T-helper 17 cell (primary cell): Measurements from ENCODE around the gene SERHL2. TPM values are rescaled to one million over a fixed set of nuclear protein-coding genes. Genes with fewer than 3 reads are reported as not detected.

Experiments used
- ATAC-seq: fragments of 150-1000 bp; cut with Tn5 transposase; 2 replicates; pipeline ENCODE4 v1.10.0; 2021; ENCODE audit warnings: mild to moderate bottlenecking, moderate library complexity
- DNase-seq, 3 donors: peaks; one replicate each; pipeline versions ENCODE4 v3.0.0 to v3.0.0-alpha.2; 2020 to 2021
- H3K9me3 ChIP-seq: one replicate; pipeline ENCODE4 v1.7.0; 2013; ENCODE audit warnings: low read length, mild to moderate bottlenecking; ENCODE audit not compliant: control insufficient read depth, poor library complexity, severe bottlenecking
- H3K27ac Mint-ChIP-seq: one replicate; pipeline ENCODE4 v1.8.0; 2022; ENCODE audit warnings: mild to moderate bottlenecking, moderate library complexity, mixed read lengths
- H3K27me3 Mint-ChIP-seq: one replicate; pipeline ENCODE4 v1.8.0; 2022; ENCODE audit warnings: mixed read lengths
- H3K36me3 Mint-ChIP-seq: one replicate; pipeline ENCODE4 v1.8.0; 2022; ENCODE audit warnings: low read depth, mixed read lengths
- H3K4me1 Mint-ChIP-seq: one replicate; pipeline ENCODE4 v1.8.0; 2022; ENCODE audit warnings: mild to moderate bottlenecking, mixed read lengths
- H3K4me3 Mint-ChIP-seq: one replicate; pipeline ENCODE4 v1.8.0; 2022; ENCODE audit warnings: mild to moderate bottlenecking, moderate library complexity, mixed read lengths
- total RNA-seq, 4 donors: library from RNA in 2 of 4; stranded (reverse) in 2 of 4; gene quantifications; one replicate each; pipeline ENCODE4 v1.2.3 and lab custom pipeline; 2022 to 2026

The SERHL2 gene
- total RNA-seq, 2 donors from 2014 or later, result 0.34 to 0.40 TPM

DNA sequence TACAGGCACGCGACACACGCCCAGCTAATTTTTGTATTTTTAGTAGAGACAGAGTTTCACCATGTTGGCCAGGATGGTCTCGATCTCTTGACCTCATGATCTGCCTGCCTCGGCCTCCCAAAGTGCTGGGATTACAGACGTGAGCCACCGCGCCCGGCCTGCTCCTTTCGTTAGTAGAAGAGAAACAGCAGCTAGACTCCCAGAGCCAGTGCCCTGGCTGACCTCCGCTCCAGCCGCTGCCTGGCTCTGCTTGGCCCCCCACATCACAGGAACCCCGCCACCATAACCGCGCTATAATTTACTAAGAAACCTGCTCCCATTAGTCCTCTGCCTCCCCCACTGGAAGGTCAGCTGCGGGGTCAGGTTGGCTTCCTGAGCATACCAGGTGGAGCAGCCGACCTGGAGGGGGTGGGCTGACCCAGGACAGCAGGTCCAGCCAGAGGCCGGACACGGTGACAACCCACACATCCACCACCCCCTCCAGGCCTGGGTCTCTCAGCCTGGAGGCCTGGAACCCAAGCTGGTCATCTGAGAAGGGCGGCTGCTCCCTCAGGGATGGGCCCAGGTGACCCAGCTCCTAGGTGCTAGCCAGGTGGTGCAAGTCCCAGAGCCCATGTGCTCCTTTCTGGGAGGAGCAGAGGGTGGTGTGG is 68.4 kb downstream of the SERHL2 start:
- Mint-ChIP-seq H3K4me3 (peak overlapping the region; percentile 28), H3K27me3 (no peaks in the 10 kb centered on the region), H3K27ac (peak overlapping the region; percentile 62), H3K36me3 (no peaks in the 10 kb centered on the region), H3K4me1 (peaks cover 8% of the 10 kb centered on the region)
- no peak for ATAC-seq
- no peak for DNase-seq
- H3K9me3 ChIP-seq, result no peaks in the 10 kb centered on the region

GRCh38 chr22:42623301-42623751 is 69.6 kb downstream of the SERHL2 start:
- H3K36me3 Mint-ChIP-seq, result peaks cover 3% of the 10 kb centered on the region
- no peaks in the 10 kb centered on the region for H3K9me3 ChIP-seq
- DNase-seq (no peak), ATAC-seq (no peak)
- peak overlapping the region; percentile 62 for H3K27ac Mint-ChIP-seq
- H3K27me3 Mint-ChIP-seq, result no peaks in the 10 kb centered on the region
- peaks cover 4% of the 10 kb centered on the region for H3K4me1 Mint-ChIP-seq
- no peak overlapping the region for H3K4me3 Mint-ChIP-seq

Other genes with a start within 250 kb of the SERHL2 start
- 1 to 10 TPM in 1 of 2 donors, under 1 TPM in 1; 0.55 to 2.4 TPM for gene NFAM1, start 121.6 kb upstream of the SERHL2 start, total RNA-seq
- 10 to 100 TPM; 45.7 to 49.0 TPM for gene RRP7A, start 34.2 kb upstream of the SERHL2 start, total RNA-seq
- 10 to 100 TPM; 70.3 to 71.2 TPM for gene POLDIP3, start 60.9 kb downstream of the SERHL2 start, total RNA-seq
- 1 to 10 TPM; 3.9 to 4.5 TPM for gene ATP5MGL, start 86.6 kb downstream of the SERHL2 start, total RNA-seq
- 10 to 100 TPM; 44.8 to 80.7 TPM for gene CYB5R3, start 95.4 kb downstream of the SERHL2 start, total RNA-seq
- gene A4GALT, start 166.9 kb downstream of the SERHL2 start, total RNA-seq, result not detected